Esophagus muscularis mucosa (tissue), 4 donors: ENCODE results near the gene NRXN3.

Source experiments
- CTCF ChIP-seq, 3 experiments: fragments of 200-600 bp in 2 of 3; fragments of 450-650 bp in 1 of 3; sonication (generic) in 2 of 3; IDR thresholded peaks; one replicate each; pipeline ENCODE4 v1.5.1; 2017 to 2019; ENCODE audit warnings: antibody characterized with exemption in 3 of 3, mild to moderate bottlenecking in 2 of 3, moderate library complexity in 1 of 3
- EP300 ChIP-seq: sonication (generic); formaldehyde crosslinking; IDR thresholded peaks from one replicate; pipeline ENCODE4 v1.6.1; 2017; ENCODE audit warnings: antibody characterized with exemption
- POLR2A ChIP-seq: fragments of 450-650 bp; IDR thresholded peaks from one replicate; pipeline ENCODE4 v1.6.1; 2017; ENCODE audit warnings: antibody characterized with exemption, moderate library complexity, mild to moderate bottlenecking, low read depth

GRCh38 chr14:79601579-79601978 is 1431.4 kb downstream of the NRXN3 start:
- TF ChIP-seq CTCF (IDR thresholded peaks at IDR 0.05) = no peak
- no peak for TF ChIP-seq POLR2A
- no peak for TF ChIP-seq EP300
